ENCODE measurements around the gene TMEM150C. TPM values are rescaled to one million over a fixed set of nuclear protein-coding genes. Genes with fewer than 3 reads are reported as not detected.

TMEM150C gene
- total RNA-seq, 6 donors from 2014 or later, result 2.7 to 6.8 (median 4.9) TPM

Other genes with a start within 250 kb of the TMEM150C start
- gene HNRNPD, start 188.0 kb downstream of the TMEM150C start, total RNA-seq, result 100 to 1,000 TPM in 5 of 6 donors, 10 to 100 TPM in 1; 75.9 to 182 (median 135) TPM
- 100 to 1,000 TPM; 141 to 249 (median 186) TPM for gene HNRNPDL, start 131.5 kb downstream of the TMEM150C start, total RNA-seq
- 10 to 100 TPM in 5 of 6 donors, 1 to 10 TPM in 1; 8.4 to 29.9 (median 25.8) TPM for gene ENOPH1, start 131.4 kb downstream of the TMEM150C start, total RNA-seq
- 10 to 100 TPM; 17.8 to 40.3 (median 25.3) TPM for gene SCD5, start 236.8 kb upstream of the TMEM150C start, total RNA-seq